Lung (tissue), 13 donors: ENCODE measurements around the gene MAN1A1. TPM values are rescaled to one million over a fixed set of nuclear protein-coding genes. Genes with fewer than 3 reads are reported as not detected.

Experiments
- ATAC-seq: fragments of 200-7000 bp; cut with Tn5 transposase; one replicate; pipeline ENCODE4 v1.9.1; 2020; ENCODE audit warnings: moderate number of reproducible peaks; ENCODE audit not compliant: insufficient read depth, low FRiP score
- DNase-seq, 3 donors: peaks; one replicate each; pipeline ENCODE4 v3.0.0-alpha.2; 2013 to 2017
- H3K27ac ChIP-seq, 2 donors: one replicate each; pipeline ENCODE4 v1.5.1; 2013; ENCODE audit warnings: mild to moderate bottlenecking in 2 of 2, moderate library complexity in 2 of 2, control low read depth in 1 of 2, inconsistent platforms in 1 of 2, low read depth in 1 of 2, low read length in 1 of 2
- H3K27me3 ChIP-seq, 3 donors: one replicate each; pipeline ENCODE4 v1.5.1; 2013; ENCODE audit warnings: low read length in 2 of 3; ENCODE audit not compliant: control insufficient read depth in 3 of 3, insufficient read depth in 3 of 3
- H3K36me3 ChIP-seq, 4 donors: one replicate each; pipeline ENCODE4 v1.5.1; 2013; ENCODE audit warnings: low read length in 4 of 4, mild to moderate bottlenecking in 1 of 4, moderate library complexity in 1 of 4; ENCODE audit not compliant: control insufficient read depth in 4 of 4, insufficient read depth in 4 of 4
- H3K4me1 ChIP-seq, 5 donors: one replicate each; pipeline ENCODE4 v1.5.1; 2013; ENCODE audit warnings: low read length in 5 of 5, mild to moderate bottlenecking in 2 of 5, moderate library complexity in 1 of 5; ENCODE audit not compliant: control insufficient read depth in 5 of 5, insufficient read depth in 5 of 5
- H3K4me3 ChIP-seq: one replicate; pipeline ENCODE4 v1.5.1; 2013; ENCODE audit warnings: mild to moderate bottlenecking, control low read depth, moderate library complexity
- H3K9ac ChIP-seq, 2 donors: one replicate each; pipeline ENCODE4 v1.5.1; 2013; ENCODE audit warnings: low read length in 2 of 2, control low read depth in 1 of 2; ENCODE audit not compliant: insufficient read depth in 1 of 2
- H3K9me3 ChIP-seq, 4 donors: one replicate each; pipeline ENCODE4 v1.5.1; 2013; ENCODE audit warnings: low read length in 3 of 4, mild to moderate bottlenecking in 1 of 4, moderate library complexity in 1 of 4; ENCODE audit not compliant: control insufficient read depth in 4 of 4, insufficient read depth in 3 of 4
- CTCF ChIP-seq: IDR thresholded peaks from 2 replicates; pipeline ENCODE4 v1.5.1; 2012; ENCODE audit warnings: mild to moderate bottlenecking; ENCODE audit errors: control extremely low read depth, extremely low read depth
- WGBS, 2 donors: extraction: QIAGEN DNeasy Blood & Tissue Kit; methylation state at CpG; one replicate each; pipeline ENCODE4 v1.1.7; 2013; 5-methylcytosine and 5-hydroxymethylcytosine counted together
- polyA plus RNA-seq, 2 donors: library from polyadenylated mRNA; stranded (reverse); fragments of 200-250 nt; gene quantifications; one replicate each; pipeline ENCODE4 v1.2.1, GENCODE V29; 2013
- small RNA-seq: library from RNA; depleted of rRNA; stranded (forward); fragments of <200 nt; gene quantifications from one replicate; pipeline ENCODE3, GENCODE V24; 2014; ENCODE audit warnings: low replicate concordance
- total RNA-seq, 2 donors: library from RNA; depleted of rRNA in 1 of 2; stranded (reverse); fragments of >200 nt in 1 of 2; gene quantifications; one replicate each; pipeline ENCODE4 v1.2.1, GENCODE V29; 2014 to 2021
- donor health status: control.
- donor health status: control.
- donor health status: Bipolar disorder and iron deficiency.
- donor health status: healthy.
- donor health status: DM: yes; HTN: yes; CAD: no.

MAN1A1 gene
- total and polyA plus RNA-seq, 4 donors = 13.9 to 71.0 (median 48.2) TPM

- no peak overlapping the region for H3K4me3 ChIP-seq
- no peak for DNase-seq
- TF ChIP-seq CTCF = no peak
- H3K36me3 ChIP-seq = no peaks in the 10 kb centered on the region
- peaks cover 0 to 3% (median 0%) of the 10 kb centered on the region in 4 donors for H3K9me3 ChIP-seq
- H3K27ac ChIP-seq = no peak overlapping the region
- 81 to 83% methylated on average over 2 of the region's 2 CpGs for WGBS, 2 donors
- no peaks in the 10 kb centered on the region for H3K27me3 ChIP-seq
- no peak for ATAC-seq
- H3K4me1 ChIP-seq = peaks cover 0 to 20% (median 0%) of the 10 kb centered on the region in 5 donors
- no peak overlapping the region for H3K9ac ChIP-seq
These were observed 221.2 kb downstream of the MAN1A1 start for GRCh38 chr6:119128252-119128912.

GRCh38 chr6:119127627-119128026 lies 221.9 kb downstream of the MAN1A1 start:
- Histone ChIP-seq H3K4me1 (peaks cover 0 to 20% (median 0%) of the 10 kb centered on the region in 5 donors), H3K27ac (no peak overlapping the region), H3K9ac (no peak overlapping the region), H3K27me3 (no peaks in the 10 kb centered on the region), H3K4me3 (no peak overlapping the region), H3K9me3 (peaks cover 0 to 3% (median 0%) of the 10 kb centered on the region in 4 donors), H3K36me3 (no peaks in the 10 kb centered on the region)
- DNase-seq (no peak), ATAC-seq (no peak)
- 96 to 98% methylated on average over 1 of the region's 1 CpG for WGBS, 2 donors
- TF ChIP-seq CTCF = no peak

Small RNAs within 50 kb of the gene (small RNA-seq; reads per million reads assigned to genes)
- gene AL022722.2 (not detected), gene RNU6-194P (not detected)
